Endothelial cell (in vitro differentiated cells): Measurements from ENCODE around the gene KMT2B. TPM values are rescaled to one million over a fixed set of nuclear protein-coding genes. Genes with fewer than 3 reads are reported as not detected.
A peak's percentile ranks its signal among the peaks of the same experiment; 100 is the strongest.

Experiments
- DNase-seq: peaks from one replicate; pipeline ENCODE4 v3.0.0; 2021; ENCODE audit warnings: low spot score
- H3K27ac Mint-ChIP-seq: one replicate; pipeline ENCODE4 v1.8.0; 2021; ENCODE audit warnings: mixed read lengths, inconsistent platforms; ENCODE audit not compliant: unreplicated experiment
- H3K27me3 Mint-ChIP-seq: one replicate; pipeline ENCODE4 v1.8.0; 2021; ENCODE audit warnings: mild to moderate bottlenecking, moderate library complexity, mixed read lengths, inconsistent platforms; ENCODE audit not compliant: unreplicated experiment
- H3K36me3 Mint-ChIP-seq: one replicate; pipeline ENCODE4 v1.8.0; 2021; ENCODE audit warnings: mild to moderate bottlenecking, low read depth, mixed read lengths, inconsistent platforms; ENCODE audit not compliant: unreplicated experiment
- H3K4me1 Mint-ChIP-seq: one replicate; pipeline ENCODE4 v1.8.0; 2021; ENCODE audit warnings: mild to moderate bottlenecking, mixed read lengths, inconsistent platforms; ENCODE audit not compliant: unreplicated experiment
- H3K4me3 Mint-ChIP-seq: one replicate; pipeline ENCODE4 v1.8.0; 2021; ENCODE audit warnings: mild to moderate bottlenecking, mixed read lengths, inconsistent platforms; ENCODE audit not compliant: unreplicated experiment
- H3K9me3 Mint-ChIP-seq: one replicate; pipeline ENCODE4 v1.8.0; 2021; ENCODE audit warnings: mixed read lengths, inconsistent platforms; ENCODE audit not compliant: unreplicated experiment
- total RNA-seq: library from RNA; stranded (reverse); fragmentation: NEBNext Ultra II Directional; extraction: Animal tissue kit (Norgen Biotek cat#: 25700); gene quantifications from one replicate; pipeline ENCODE4 v1.2.1, GENCODE V29; 2021; ENCODE audit not compliant: unreplicated experiment
- TF ChIP-seq, protein P1 (sequence below): fragments of 200-600 bp; sonication (generic); IDR thresholded peaks from one replicate; pipeline ENCODE4 v1.5.0; 2021; ENCODE audit warnings: antibody characterized with exemption; ENCODE audit not compliant: unreplicated experiment

The KMT2B gene
- total RNA-seq, 1 donor from 2014 or later: 51.7 TPM

DNA sequence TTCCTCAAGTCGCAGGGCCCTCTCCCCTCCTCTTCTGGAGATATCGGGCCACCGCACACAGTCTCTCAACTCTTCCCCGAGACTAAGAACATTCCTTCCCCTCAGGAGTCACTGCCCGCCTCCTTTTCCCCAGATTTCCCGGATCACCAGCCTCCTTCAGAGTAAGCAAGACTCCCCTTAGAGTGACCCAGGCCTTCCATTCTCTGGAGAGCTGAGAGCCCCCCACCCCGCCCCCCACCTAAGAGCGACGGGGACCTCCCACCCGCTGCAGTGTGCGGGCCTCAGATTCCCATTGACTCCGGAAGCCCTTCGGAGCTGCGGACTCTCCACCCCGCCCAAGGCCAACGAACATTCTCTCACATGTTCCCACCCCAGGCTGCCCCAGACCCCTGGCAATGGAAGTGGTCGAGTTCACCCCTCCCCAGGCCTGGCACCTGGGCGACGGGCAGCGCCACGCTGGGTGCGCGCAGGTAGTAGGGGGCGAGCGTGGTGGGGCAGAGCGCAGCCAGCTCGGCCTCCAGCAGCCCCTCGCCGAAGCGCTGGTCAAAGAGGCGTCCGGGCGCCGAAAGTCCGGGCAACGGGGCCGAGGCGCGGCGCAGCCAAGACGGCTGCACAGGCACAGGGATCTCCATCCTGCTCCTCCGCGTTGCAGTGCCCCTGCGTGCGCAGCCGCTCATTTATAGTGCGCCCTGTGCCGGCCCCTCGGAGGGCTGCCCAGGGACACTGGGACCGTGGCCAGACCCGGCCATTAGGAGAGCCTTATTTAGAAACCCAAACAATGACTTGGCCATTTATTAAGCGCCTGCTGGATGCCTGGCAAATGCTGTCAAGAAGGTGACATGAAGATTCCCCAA lies 38.8 kb downstream of the KMT2B start, which contains the start of gene HSPB6:
Gene HSPB6 (minus strand): TSS at position 653 of the 854 bp plus-strand sequence. CDS start 21 bp downstream, at position 632.
- peaks cover 25% of the 10 kb centered on the region for H3K27me3 Mint-ChIP-seq
- H3K36me3 Mint-ChIP-seq: peaks cover 8% of the 10 kb centered on the region
- DNase-seq: peak; percentile 37
- TF ChIP-seq, protein P1, sequence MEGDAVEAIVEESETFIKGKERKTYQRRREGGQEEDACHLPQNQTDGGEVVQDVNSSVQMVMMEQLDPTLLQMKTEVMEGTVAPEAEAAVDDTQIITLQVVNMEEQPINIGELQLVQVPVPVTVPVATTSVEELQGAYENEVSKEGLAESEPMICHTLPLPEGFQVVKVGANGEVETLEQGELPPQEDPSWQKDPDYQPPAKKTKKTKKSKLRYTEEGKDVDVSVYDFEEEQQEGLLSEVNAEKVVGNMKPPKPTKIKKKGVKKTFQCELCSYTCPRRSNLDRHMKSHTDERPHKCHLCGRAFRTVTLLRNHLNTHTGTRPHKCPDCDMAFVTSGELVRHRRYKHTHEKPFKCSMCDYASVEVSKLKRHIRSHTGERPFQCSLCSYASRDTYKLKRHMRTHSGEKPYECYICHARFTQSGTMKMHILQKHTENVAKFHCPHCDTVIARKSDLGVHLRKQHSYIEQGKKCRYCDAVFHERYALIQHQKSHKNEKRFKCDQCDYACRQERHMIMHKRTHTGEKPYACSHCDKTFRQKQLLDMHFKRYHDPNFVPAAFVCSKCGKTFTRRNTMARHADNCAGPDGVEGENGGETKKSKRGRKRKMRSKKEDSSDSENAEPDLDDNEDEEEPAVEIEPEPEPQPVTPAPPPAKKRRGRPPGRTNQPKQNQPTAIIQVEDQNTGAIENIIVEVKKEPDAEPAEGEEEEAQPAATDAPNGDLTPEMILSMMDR: no peak
- peaks cover 18% of the 10 kb centered on the region for H3K4me1 Mint-ChIP-seq
- peak within 1 kb of the TSS; percentile 86 for H3K27ac Mint-ChIP-seq
- H3K9me3 Mint-ChIP-seq: no peaks in the 10 kb centered on the region
- peak within 1 kb of the TSS; percentile 94 for H3K4me3 Mint-ChIP-seq

DNA sequence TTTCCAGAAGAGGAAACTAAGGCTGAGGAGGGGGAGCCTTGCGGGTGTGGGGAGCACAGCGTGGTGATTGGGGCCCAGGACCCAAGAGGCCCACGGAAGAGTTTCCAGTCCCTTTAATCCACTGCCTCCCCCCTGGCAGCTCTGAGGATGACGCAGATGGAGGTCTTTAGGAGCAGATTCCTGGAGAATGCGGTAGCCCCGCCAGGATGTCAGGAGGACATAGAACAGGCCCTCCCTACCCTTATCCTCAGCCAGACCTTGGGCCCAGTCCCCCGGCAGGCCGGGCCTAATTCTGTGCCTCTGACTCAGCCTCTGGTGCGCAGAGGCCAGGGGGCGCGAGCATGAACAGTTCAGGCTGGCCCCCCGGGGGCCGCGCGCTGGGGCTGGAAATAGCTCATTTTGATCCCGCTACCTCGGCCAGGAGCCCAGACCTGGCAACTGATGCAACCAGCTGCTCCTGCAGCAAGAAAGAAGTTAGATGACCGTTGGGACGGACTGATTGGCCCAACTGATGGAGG lies 39.5 kb downstream of the KMT2B start:
- Mint-ChIP-seq H3K27me3 (peaks cover 27% of the 10 kb centered on the region), H3K9me3 (no peaks in the 10 kb centered on the region), H3K27ac (no peak overlapping the region), H3K36me3 (peaks cover 8% of the 10 kb centered on the region), H3K4me1 (peaks cover 18% of the 10 kb centered on the region), H3K4me3 (peak overlapping the region; percentile 94)
- TF ChIP-seq, protein P1: no peak
- peak; percentile 32 for DNase-seq

DNA sequence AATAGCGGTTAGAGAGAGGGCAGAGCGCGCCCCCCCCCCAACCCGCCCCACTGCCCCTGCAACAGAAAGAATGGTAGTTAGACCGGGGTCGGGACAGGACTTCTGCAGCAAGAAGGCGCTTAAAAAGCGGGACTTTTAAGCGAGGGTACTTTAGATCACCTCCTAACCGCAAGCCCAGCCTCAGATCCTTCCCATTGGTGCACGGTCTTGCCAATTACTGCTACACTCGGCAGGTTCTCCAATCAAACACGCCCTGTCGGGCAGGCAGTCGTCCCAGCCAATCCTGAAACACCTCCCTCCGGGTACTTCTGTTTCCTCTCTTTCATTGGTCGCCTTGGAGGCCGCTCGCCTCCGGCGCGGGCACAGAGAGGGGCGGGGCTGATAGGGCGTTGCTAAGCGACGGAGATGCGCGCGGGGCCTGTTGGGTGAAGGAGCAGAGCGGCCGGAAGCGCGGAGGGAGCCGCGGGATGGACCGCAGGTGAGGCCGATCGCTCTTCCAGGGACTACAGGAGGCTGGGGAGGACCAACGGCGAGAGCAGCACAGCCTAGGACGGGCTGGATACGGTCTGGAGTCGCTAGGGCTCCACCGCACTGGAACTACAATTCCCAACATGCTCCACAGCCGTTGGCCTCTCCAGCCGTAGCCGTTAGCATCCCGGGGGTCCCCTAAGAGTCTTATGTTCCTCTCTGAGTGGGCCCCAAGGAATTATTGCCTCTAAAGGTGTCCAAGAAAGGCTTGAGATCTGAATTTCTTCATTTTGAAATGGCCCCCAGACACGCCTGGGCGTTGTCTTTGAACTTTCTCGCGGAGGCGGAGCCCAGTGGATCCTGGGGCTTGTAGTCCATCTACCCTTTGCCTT lies 40.2 kb downstream of the KMT2B start, which contains the start of gene PROSER3:
Gene PROSER3 (plus strand): TSS at position 428 of the 860 bp plus-strand sequence. CDS start 40 bp downstream, at position 468.
- Mint-ChIP-seq H3K27me3 (peaks cover 27% of the 10 kb centered on the region), H3K36me3 (peaks cover 8% of the 10 kb centered on the region), H3K9me3 (no peaks in the 10 kb centered on the region), H3K4me1 (peaks cover 18% of the 10 kb centered on the region), H3K27ac (peak within 1 kb of the TSS; percentile 86), H3K4me3 (peak within 1 kb of the TSS; percentile 94)
- DNase-seq: peak; percentile 93
- TF ChIP-seq, protein P1: no peak

- no peaks in the 10 kb centered on the region for H3K9me3 Mint-ChIP-seq
- no peak for DNase-seq
- TF ChIP-seq, protein P1: no peak
- peaks cover 5% of the 10 kb centered on the region for H3K36me3 Mint-ChIP-seq
- H3K27me3 Mint-ChIP-seq: peaks cover 21% of the 10 kb centered on the region
- H3K4me3 Mint-ChIP-seq: peak overlapping the region; percentile 70
- H3K4me1 Mint-ChIP-seq: peaks cover 18% of the 10 kb centered on the region
- H3K27ac Mint-ChIP-seq: peak overlapping the region; percentile 31
Measured at GRCh38 chr19:35759697-35760096, 41.9 kb downstream of the KMT2B start.
